Measurements from ENCODE around the gene NDUFB8. TPM values are rescaled to one million over a fixed set of nuclear protein-coding genes. Genes with fewer than 3 reads are reported as not detected.
A peak's percentile ranks its signal among the peaks of the same experiment; 100 is the strongest.

NDUFB8 gene
- total RNA-seq, 1 donor from 2014 or later, result 124 TPM

DNA sequence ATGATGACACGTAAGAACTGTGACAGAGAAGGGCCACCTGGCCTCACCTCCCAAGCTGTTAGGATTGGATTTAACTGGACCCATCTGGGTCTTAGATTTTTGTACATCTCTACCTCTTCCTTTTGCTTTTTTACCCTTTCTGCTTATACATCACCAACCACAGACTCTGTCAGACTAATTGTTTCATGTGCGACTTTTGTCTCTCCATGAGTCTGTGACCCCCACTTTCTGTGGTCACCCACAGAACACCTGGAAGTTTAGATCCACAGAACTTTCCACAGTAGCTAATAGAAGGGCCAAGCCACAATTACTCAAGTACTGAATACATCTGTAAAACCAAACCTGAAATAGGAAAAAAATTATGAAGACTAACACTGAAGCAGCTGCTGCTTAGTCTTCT, 33.1 kb downstream of the NDUFB8 start:
- Histone ChIP-seq H3K4me1 (peaks cover 6% of the 10 kb centered on the region), H4K20me1 (ENCODE audit: low read depth) (no peaks in the 10 kb centered on the region), H3K9me3 (ENCODE audit: low read depth) (no peaks in the 10 kb centered on the region), H3K27ac (no peak overlapping the region), H3K4me3 (no peak overlapping the region), H2AFZ (replicated peaks) (no peak overlapping the region), H3K36me3 (no peaks in the 10 kb centered on the region), H3K9ac (no peak overlapping the region), H3K4me2 (no peak overlapping the region), H3K79me2 (ENCODE audit: low read depth) (no peaks in the 10 kb centered on the region), H3F3A (ENCODE audit: low read depth) (peaks cover 2% of the 10 kb centered on the region), H3K27me3 (peaks cover 54% of the 10 kb centered on the region)
- H3K4me1 Mint-ChIP-seq, result peaks cover 29% of the 10 kb centered on the region
- TF ChIP-seq CTCF (IDR thresholded peaks at IDR 0.05) (no peak), EZH2phosphoT487 (IDR thresholded peaks at IDR 0.05) (no peak), EZH2 (IDR thresholded peaks at IDR 0.05) (no peak)
- no peak overlapping the region for H3K4me3 Mint-ChIP-seq
- peaks cover 2% of the 10 kb centered on the region for H3K9me3 Mint-ChIP-seq
- no peak overlapping the region for H3K27ac Mint-ChIP-seq
- no peak for DNase-seq (ENCODE audit: low spot score)
- H3K36me3 Mint-ChIP-seq, result peaks cover 49% of the 10 kb centered on the region
- H3K27me3 Mint-ChIP-seq (ENCODE audit: insufficient read depth, low read depth), result peaks cover 5% of the 10 kb centered on the region

DNA sequence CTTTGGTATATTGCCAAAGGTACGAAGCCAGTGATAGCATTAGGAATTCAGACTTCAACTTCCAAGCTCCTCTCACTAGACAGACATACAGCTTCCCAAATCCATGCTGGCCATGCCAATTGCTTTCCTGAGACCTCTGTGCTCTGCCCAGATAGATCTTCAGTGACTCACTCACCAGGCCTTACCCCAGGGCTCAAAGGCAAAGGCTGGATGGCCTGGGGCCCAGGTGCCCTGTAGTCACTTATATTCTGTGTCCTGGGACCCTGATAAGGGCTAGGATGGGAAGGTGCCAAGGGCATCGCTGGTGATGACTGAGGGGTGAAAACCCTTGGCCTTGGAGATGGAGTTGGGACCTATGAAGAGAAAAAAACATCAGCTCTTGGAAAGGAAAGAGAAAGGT, 39.1 kb downstream of the NDUFB8 start:
- Histone ChIP-seq H4K20me1 (ENCODE audit: low read depth) (peaks cover 7% of the 10 kb centered on the region), H3K36me3 (no peaks in the 10 kb centered on the region), H3K27ac (no peak overlapping the region), H3K4me2 (no peak overlapping the region), H2AFZ (replicated peaks) (no peak overlapping the region), H3K4me1 (peaks cover 19% of the 10 kb centered on the region), H3K9ac (no peak overlapping the region), H3K4me3 (no peak overlapping the region), H3K9me3 (ENCODE audit: low read depth) (no peaks in the 10 kb centered on the region), H3K79me2 (ENCODE audit: low read depth) (no peaks in the 10 kb centered on the region), H3F3A (ENCODE audit: low read depth) (peaks cover 25% of the 10 kb centered on the region), H3K27me3 (peaks cover 85% of the 10 kb centered on the region)
- Mint-ChIP-seq H3K36me3 (peaks cover 48% of the 10 kb centered on the region), H3K27ac (no peak overlapping the region), H3K4me3 (no peak overlapping the region), H3K4me1 (peaks cover 40% of the 10 kb centered on the region), H3K9me3 (no peaks in the 10 kb centered on the region), H3K27me3 (ENCODE audit: insufficient read depth, low read depth) (peaks cover 14% of the 10 kb centered on the region)
- no peak for DNase-seq (ENCODE audit: low spot score)
- TF ChIP-seq CTCF (IDR thresholded peaks at IDR 0.05) (no peak), EZH2phosphoT487 (IDR thresholded peaks at IDR 0.05) (no peak), EZH2 (IDR thresholded peaks at IDR 0.05) (no peak)

DNA sequence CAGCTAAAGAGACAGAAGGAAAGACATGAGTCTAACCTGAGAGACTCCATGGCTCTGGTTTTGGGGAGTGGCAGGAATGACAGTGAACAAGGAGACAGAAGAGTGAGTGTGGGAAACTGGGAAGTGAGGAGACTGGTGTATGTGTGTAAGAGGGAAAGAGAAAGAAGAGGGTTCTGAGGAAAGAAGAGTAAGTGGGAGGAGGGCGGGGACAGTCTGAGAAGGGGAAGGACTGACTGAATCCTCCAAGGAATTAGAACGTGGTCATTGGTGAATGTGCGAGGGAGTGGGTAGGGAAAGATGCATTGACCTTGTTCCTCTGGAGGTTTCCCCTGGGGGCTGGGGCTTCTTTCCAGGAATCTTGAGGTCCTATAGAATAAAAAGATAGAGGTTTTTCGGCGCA, 40.3 kb downstream of the NDUFB8 start:
- H3K27me3 Mint-ChIP-seq (ENCODE audit: insufficient read depth, low read depth), result peaks cover 14% of the 10 kb centered on the region
- H3K27me3 ChIP-seq, result peaks cover 78% of the 10 kb centered on the region

More for the DNA sequence above, 40.3 kb downstream of the NDUFB8 start:
- Mint-ChIP-seq H3K36me3 (peaks cover 44% of the 10 kb centered on the region), H3K27ac (no peak overlapping the region), H3K4me1 (peaks cover 49% of the 10 kb centered on the region), H3K9me3 (no peaks in the 10 kb centered on the region), H3K4me3 (peak overlapping the region; percentile 7)
- no peak overlapping the region for H3K9ac ChIP-seq
- H2AFZ ChIP-seq (replicated peaks), result no peak overlapping the region
- H3K27ac ChIP-seq, result no peak overlapping the region
- H3K9me3 ChIP-seq (ENCODE audit: low read depth), result no peaks in the 10 kb centered on the region
- no peak for DNase-seq (ENCODE audit: low spot score)
- H3K79me2 ChIP-seq (ENCODE audit: low read depth), result no peaks in the 10 kb centered on the region
- no peaks in the 10 kb centered on the region for H3K36me3 ChIP-seq
- no peak for TF ChIP-seq EZH2phosphoT487 (IDR thresholded peaks at IDR 0.05)
- TF ChIP-seq CTCF (IDR thresholded peaks at IDR 0.05), result no peak
- no peak for TF ChIP-seq EZH2 (IDR thresholded peaks at IDR 0.05)
- H4K20me1 ChIP-seq (ENCODE audit: low read depth), result peaks cover 14% of the 10 kb centered on the region
- H3K4me1 ChIP-seq, result peaks cover 29% of the 10 kb centered on the region
- no peak overlapping the region for H3K4me2 ChIP-seq
- no peak overlapping the region for H3K4me3 ChIP-seq
- peaks cover 36% of the 10 kb centered on the region for H3F3A ChIP-seq (ENCODE audit: low read depth)
